Activated T-helper 2 cell treated with anti-CD3 and anti-CD28 coated beads, Interferon-gamma antibody, Interleukin-2, Interleukin-4, amounts not matched to agents 10 μg/mL and 5 μg/mL and 100 μg/mL, durations not matched to agents 14 hours and 24 hours and 36 hours (primary cell): ENCODE data around the gene KYNU. TPM values are rescaled to one million over a fixed set of nuclear protein-coding genes. Genes with fewer than 3 reads are reported as not detected.
A peak's percentile ranks its signal among the peaks of the same experiment; 100 is the strongest.
"Not testable (repeated sequence)": the region's sequence is repeated elsewhere in the genome, so short reads cannot be mapped to it uniquely, and the experiment has no call there.

Experiments used
- DNase-seq: peaks from one replicate; pipeline ENCODE4 v3.0.0; 2021; ENCODE audit warnings: low spot score
- H3K27ac Mint-ChIP-seq: one replicate; pipeline ENCODE4 v1.8.0; 2021; ENCODE audit warnings: mixed read lengths
- H3K27me3 Mint-ChIP-seq: one replicate; pipeline ENCODE4 v1.8.0; 2021; ENCODE audit warnings: low read depth, mixed read lengths
- H3K36me3 Mint-ChIP-seq: one replicate; pipeline ENCODE4 v1.8.0; 2021; ENCODE audit warnings: low read depth, mixed read lengths
- H3K4me1 Mint-ChIP-seq: one replicate; pipeline ENCODE4 v1.8.0; 2021; ENCODE audit warnings: low read depth, mixed read lengths
- H3K4me3 Mint-ChIP-seq: one replicate; pipeline ENCODE4 v1.8.0; 2021; ENCODE audit warnings: low read depth, mild to moderate bottlenecking, moderate library complexity, mixed read lengths
- H3K9me3 Mint-ChIP-seq: one replicate; pipeline ENCODE4 v1.8.0; 2021; ENCODE audit warnings: mixed read lengths
- intact Hi-C: fragments of 100-400 bp; cut with micrococcal nuclease; formaldehyde crosslinking; loops from one replicate; pipeline ENCODE4 v1.15.1; 2023
- total RNA-seq: library from RNA; stranded (reverse); gene quantifications from 2 replicates; pipeline ENCODE4 v1.2.3, GENCODE V29; 2022

The KYNU gene
- total RNA-seq, 1 donor from 2014 or later: not detected

DNA sequence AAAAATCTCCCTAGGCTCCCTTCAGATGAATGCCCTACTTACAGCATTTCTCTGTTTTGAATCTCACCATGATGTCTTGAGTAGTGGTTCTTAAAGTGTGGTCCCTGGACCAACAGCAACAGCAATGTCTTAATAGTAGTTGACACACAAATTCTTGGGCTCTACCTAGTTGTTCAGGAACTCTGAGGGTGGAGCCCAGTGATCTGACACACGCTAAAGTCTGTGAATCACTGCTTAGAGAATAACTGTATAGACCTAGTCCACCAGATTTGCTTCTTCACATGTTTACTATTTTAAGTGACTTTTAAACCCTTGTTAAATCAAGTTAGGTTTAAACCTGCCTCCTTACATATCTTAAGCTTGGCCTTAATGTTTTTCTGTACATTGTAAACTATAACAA is 204.2 kb downstream of the KYNU start:
- intact Hi-C loops: loop anchor here (5.0 kb wide), 1 partner anchor 49 kb away; no protein-coding TSS in a partner anchor
- no peaks in the 10 kb centered on the region for H3K36me3 Mint-ChIP-seq
- peaks cover 28% of the 10 kb centered on the region for H3K4me1 Mint-ChIP-seq

DNA sequence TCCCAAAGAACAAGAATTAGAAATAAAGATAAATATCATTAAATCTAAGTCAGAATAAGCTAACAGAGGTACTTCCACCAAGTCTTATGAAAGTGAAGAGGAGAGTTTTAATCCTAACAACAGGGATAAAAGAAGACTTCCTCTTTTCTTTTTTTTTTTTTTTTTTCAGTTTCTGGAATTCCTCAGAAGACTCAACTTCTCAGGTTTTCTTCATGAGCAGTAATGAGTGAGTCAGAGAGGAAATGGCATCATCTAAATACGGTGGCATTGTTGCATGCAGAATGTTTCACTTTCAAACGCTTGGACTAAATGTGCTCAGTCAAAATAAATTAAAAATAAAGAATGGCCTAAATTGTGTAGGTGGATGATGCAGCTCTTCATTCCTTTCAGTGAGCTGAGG is 206.2 kb downstream of the KYNU start:
- Mint-ChIP-seq H3K36me3 (no peaks in the 10 kb centered on the region), H3K9me3 (no peaks in the 10 kb centered on the region), H3K4me1 (peaks cover 34% of the 10 kb centered on the region), H3K27me3 (peaks cover 6% of the 10 kb centered on the region), H3K4me3 (no peak overlapping the region), H3K27ac (peak overlapping the region; percentile 22)
- DNase-seq: no peak
- intact Hi-C loops: loop anchor here (2.0 to 5.0 kb wide), 2 partner anchors 27 to 51 kb away; no protein-coding TSS in a partner anchor

More for the DNA sequence above, 204.2 kb downstream of the KYNU start:
- DNase-seq: no peak
- no peaks in the 10 kb centered on the region for H3K9me3 Mint-ChIP-seq
- H3K4me3 Mint-ChIP-seq: no peak overlapping the region
- peaks cover 6% of the 10 kb centered on the region for H3K27me3 Mint-ChIP-seq
- no peak overlapping the region for H3K27ac Mint-ChIP-seq

DNA sequence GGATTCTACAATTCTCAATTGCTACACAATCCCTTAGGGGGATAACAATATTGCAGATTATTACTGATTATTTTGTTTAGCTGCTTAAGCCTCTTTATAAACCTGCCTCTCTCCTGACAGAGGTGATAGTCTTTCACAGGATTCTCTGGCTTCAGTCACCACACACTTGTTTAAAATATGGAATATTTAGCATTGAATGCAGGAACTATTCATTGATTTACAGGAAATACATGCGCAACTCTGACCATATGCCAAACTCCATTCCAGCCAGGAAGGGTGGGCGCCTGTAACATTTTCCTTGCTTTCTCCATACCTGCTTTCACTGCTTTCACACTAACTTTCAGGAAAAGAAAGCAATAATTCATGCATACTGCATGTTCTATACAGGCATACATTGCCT is 207.0 kb downstream of the KYNU start:
- intact Hi-C loops: loop anchor here (2.0 to 5.0 kb wide), 2 partner anchors 26 to 52 kb away; no protein-coding TSS in a partner anchor
- no peak for DNase-seq
- Mint-ChIP-seq H3K27ac (no peak overlapping the region), H3K27me3 (peaks cover 6% of the 10 kb centered on the region), H3K4me3 (no peak overlapping the region), H3K9me3 (no peaks in the 10 kb centered on the region), H3K36me3 (no peaks in the 10 kb centered on the region), H3K4me1 (peaks cover 34% of the 10 kb centered on the region)

DNA sequence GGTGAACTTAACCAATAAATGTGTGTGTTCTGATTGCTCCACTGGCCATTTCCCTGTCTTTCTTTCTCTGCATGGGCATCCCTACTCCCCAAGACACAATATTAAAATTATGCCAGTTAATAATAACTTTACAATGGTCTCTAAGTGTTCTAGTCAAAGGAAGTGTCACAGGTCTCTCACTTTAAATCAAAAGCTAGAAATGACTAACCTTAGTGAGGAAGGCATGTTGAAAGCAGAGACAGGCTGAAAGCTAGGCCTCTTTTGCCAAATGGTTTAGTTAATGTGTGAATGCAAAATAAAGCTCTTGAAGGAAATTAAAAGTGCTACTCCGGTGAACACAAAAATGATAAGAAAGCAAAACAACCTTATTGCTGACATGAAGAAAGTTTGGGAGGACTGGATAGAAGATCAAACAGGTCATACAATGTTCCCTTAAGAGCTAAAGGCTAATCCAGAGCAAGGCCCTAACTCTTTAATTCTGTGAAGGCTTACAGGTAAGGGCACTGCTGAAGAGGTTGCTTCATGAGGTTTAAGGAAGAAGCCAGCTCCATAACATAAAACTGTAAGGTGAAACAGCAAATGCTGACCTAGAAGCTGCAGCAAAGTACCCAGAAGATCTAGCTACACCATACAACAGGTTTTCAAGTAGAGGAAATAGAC is 207.8 kb downstream of the KYNU start:
- intact Hi-C loops: loop anchor here (2.0 kb wide), 1 partner anchor 26 kb away; no protein-coding TSS in a partner anchor
- Mint-ChIP-seq H3K4me1 (peaks cover 34% of the 10 kb centered on the region), H3K4me3 (no peak overlapping the region), H3K36me3 (no peaks in the 10 kb centered on the region), H3K27ac (peak overlapping the region; percentile 81), H3K27me3 (peaks cover 2% of the 10 kb centered on the region), H3K9me3 (no peaks in the 10 kb centered on the region)
- no peak for DNase-seq

DNA sequence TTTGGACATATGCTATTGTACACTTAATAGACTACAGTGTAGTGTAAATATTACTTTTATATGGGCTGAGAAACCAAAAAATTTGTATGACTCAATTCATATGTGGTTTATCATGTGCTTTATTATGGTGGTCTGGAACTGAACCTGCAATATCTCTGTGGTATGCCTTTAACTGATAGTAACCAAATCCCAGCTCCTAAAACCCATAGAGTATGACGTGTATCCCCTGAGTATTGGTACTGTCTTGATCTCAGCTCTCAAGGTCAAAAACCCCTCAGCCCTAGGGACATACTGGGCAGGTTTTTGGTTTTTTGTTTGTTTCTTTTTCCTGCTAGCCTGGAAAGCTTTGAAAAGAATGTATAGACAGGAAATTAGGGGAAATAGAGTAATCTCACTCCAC is 209.6 kb downstream of the KYNU start:
- Mint-ChIP-seq H3K36me3 (no peaks in the 10 kb centered on the region), H3K4me1 (peaks cover 34% of the 10 kb centered on the region), H3K27me3 (no peaks in the 10 kb centered on the region), H3K27ac (no peak overlapping the region), H3K9me3 (no peaks in the 10 kb centered on the region), H3K4me3 (no peak overlapping the region)
- DNase-seq: no peak
- intact Hi-C loops: no loop called here

DNA sequence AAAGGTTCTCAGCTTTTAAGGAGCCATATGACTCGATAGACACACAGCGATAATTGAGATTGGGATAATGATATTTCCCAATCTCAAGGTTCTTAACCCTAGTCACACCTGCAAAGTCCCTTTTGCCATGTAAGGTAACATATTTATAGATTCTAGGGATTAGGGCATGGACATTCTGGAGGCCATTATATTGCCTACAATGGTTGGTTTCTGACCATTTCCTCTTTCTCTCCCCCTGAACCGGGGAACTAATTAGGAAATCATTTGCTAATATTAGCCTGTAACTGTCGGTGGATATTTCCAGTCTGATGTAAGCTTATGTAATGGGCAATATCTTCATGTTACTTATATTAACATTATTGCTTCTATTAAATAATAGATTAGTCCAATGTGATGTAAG is 210.9 kb downstream of the KYNU start:
- H3K4me3 Mint-ChIP-seq: no peak overlapping the region
- H3K4me1 Mint-ChIP-seq: peaks cover 34% of the 10 kb centered on the region
- intact Hi-C loops: no loop called here

DNA sequence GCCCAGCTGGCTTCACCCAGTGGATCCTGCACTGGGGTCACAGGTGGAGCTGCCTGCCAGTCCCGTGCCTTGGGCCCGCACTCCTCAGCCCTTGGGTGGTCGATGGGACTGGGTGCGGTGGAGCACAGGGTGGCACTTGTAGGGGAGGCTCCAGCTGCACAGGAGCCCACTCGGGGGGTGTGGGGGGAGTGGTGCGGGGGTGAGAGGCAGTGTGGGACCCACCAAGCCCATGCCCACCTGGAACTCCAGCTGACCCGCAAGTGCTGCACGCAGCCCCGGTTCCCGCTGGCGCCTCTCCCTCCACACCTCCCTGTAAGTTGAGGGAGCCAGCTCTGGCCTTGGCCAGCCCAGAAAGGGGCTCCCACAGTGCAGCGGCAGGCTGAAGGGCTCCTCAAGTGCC is 212.1 kb downstream of the KYNU start:
- intact Hi-C loops, H3K36me3 Mint-ChIP-seq, H3K4me3 Mint-ChIP-seq, H3K27me3 Mint-ChIP-seq, H3K27ac Mint-ChIP-seq, DNase-seq, H3K9me3 Mint-ChIP-seq: not testable (repeated sequence)
- peaks cover 24% of the 10 kb centered on the region for H3K4me1 Mint-ChIP-seq

More for the DNA sequence above, 210.9 kb downstream of the KYNU start:
- no peak for DNase-seq
- no peaks in the 10 kb centered on the region for H3K27me3 Mint-ChIP-seq
- no peak overlapping the region for H3K27ac Mint-ChIP-seq
- H3K36me3 Mint-ChIP-seq: no peaks in the 10 kb centered on the region
- H3K9me3 Mint-ChIP-seq: no peaks in the 10 kb centered on the region
